Stimulated activated CD8-positive, alpha-beta memory T cell treated with anti-CD3 and anti-CD28 coated beads, Interleukin-4, amount 100 ng/mL, for 4 hours (primary cell): ENCODE results near the gene OR2B2.
"Not testable (repeated sequence)": the region's sequence is repeated elsewhere in the genome, so short reads cannot be mapped to it uniquely, and the experiment has no call there.

Experiments used
- DNase-seq, 2 donors: peaks; one replicate each; pipeline ENCODE4 v3.0.0-alpha.2; 2020; ENCODE audit warnings: low read depth in 2 of 2, low spot score in 1 of 2

OR2B2 gene

DNA sequence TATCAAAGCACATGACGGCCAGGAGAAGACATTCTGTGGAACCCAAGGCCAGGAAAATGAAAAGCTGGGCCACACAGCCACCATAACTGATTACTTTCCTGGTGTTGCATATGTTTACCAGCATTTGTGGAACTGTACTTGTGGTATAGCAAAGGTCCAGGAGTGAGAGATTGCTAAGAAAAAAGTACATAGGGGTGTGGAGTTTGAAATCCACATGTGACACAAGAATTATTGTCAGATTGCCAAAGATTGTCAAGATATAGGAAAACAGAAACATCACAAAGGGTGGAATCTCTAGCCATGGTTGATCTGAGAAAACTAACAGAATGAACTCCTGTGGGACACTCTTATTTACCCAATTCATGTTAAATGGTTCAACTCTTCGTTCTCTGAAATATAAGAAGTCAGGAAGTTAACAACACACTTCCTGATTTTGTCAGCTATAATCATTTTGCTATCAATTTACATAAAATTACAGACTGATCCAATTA lies at the start of gene OR2B2:
Gene OR2B2, minus strand, starts transcription at position 441 of the 491 bp plus-strand sequence. Its CDS starts 77 bp downstream, at position 364.
- no peak for DNase-seq

DNA sequence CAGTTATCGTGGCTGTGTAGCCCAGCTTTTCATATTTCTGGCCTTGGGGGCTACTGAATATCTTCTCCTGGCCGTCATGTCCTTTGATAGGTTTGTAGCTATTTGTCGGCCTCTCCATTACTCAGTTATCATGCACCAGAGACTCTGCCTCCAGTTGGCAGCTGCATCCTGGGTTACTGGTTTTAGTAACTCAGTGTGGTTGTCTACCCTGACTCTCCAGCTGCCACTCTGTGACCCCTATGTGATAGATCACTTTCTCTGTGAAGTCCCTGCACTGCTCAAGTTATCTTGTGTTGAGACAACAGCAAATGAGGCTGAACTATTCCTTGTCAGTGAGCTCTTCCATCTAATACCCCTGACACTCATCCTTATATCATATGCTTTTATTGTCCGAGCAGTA lies 45.3 kb upstream of the OR2B2 start:
- DNase-seq, result no peak

DNA sequence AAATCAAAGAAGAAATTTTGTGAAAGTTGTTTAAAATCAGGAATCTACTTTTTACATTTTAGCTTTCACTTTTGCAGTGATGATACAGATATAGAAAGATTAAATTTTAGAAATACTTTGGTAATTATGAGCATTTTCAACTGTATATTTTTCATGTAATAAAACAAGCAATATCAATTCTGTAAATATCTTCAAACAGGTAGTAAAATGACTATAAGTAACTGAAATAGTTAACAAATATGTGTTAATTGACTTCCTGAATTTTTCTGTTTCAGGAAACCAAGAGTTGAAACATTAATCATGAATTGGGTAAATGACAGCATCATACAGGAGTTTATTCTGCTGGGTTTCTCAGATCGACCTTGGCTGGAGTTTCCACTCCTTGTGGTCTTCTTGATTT lies 44.7 kb upstream of the OR2B2 start, which contains the start of gene OR2B6:
Gene OR2B6, plus strand, starts transcription at position 301 of the 400 bp plus-strand sequence. Its CDS starts 0 bp downstream, at position 301.
- no peak for DNase-seq

DNA sequence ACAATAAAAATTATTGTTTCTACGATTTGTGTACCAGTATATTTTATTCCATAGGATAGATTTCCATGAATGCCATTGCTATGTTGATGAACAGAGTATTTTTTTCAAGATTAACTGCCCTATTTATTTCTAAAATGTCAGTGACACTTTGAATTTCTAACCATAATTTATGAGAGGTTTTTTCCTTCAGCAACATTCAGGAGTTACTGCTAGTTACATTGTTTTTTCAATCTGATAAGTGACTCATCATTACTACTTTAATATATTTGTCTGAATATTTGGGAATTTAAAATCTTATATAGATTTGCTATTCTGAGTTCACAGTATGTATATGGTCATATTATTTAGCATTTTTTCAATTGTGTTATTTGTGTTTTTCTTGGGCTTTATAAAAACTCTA lies 38.8 kb upstream of the OR2B2 start:
- DNase-seq, result no peak

DNA sequence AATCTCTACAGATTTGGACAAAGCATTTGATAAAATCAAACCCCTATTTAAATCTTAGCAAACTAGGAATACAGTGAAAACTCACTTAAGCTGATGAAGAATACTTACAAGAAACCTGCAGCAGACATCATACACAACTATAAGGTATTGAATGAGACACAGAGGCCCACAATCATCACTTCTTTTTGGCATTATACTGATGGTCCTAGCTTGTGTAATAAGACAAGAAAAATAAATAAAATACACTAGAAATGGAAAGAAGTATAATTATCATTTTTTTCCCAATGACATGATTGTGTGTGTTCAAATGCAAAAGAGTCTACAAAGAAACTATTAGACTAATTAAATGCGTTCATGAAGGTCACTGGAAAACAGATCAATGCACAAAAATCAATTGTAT lies 36.0 kb upstream of the OR2B2 start:
- no peak for DNase-seq

DNA sequence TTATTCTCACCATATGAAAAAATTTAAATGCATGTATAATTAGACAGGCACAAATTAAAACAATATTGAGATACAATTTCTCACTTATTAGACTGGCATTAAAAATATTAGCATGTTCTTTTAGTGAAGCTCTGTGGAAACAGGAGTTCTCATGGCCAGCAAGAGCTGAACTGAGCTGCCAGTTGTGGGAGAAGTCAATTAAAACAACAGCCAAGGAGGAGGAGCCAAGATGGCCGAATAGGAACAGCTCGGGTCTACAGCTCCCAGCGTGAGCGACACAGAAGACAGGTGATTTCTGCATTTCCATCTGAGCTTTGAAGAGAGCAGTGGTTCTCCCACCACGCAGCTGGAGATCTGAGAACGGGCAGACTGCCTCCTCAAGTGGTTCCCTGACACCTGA lies 30.9 kb upstream of the OR2B2 start:
- not testable (repeated sequence) for DNase-seq

DNA sequence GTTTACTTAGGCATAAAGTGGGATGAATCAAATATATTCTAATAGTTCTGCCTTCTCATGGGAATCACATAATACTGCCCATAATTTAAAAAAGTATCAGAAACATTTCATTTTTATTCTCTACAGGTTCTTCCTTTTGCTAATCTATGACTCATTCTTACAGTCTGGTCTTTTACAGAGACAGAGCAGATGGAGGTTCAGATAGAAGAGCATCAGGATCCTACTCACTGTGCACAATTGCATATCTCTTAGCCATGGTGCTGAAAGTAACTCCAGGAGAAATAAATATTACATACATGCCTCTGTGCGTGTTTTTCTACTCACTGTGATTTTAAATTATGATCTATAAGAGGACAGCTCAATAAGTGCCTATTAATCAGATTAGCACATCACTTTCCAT lies 28.6 kb upstream of the OR2B2 start:
- no peak for DNase-seq

DNA sequence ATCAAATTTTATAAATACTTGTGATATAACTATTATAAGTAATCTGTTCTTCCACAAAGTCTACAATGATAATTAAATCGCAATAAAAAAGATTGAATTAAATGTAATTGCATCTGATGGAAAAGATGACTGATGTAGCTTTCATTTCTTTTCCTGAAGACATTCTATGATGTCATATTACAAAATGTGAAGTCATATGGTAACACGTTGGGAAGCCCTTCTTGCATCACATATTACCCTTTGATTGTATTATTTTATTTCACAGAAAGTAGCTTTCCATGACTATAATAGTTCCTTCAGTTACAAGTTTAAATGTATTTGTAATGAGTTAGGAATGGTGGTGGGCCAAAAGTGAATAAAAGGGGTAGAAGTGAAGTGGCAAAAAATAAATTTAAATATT lies 19.0 kb upstream of the OR2B2 start:
- no peak for DNase-seq

DNA sequence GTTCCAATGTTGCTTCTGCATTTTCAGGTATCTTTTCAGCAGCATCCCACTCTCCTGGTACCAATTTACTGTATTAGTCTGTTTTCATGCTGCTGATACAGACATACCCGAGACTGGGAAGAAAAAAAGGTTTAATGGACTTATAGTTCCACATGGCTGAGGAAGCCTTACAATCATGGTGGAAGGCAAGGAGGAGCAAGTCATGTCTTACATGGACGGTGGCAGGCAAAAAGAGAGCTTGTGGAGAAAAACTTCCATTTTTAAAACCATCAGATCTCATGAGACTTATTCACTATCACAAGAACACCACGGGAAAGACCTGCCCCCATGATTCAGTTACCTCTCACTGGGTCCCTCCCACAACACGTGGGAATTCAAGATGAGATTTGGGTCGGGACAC lies 17.7 kb upstream of the OR2B2 start:
- not testable (repeated sequence) for DNase-seq

DNA sequence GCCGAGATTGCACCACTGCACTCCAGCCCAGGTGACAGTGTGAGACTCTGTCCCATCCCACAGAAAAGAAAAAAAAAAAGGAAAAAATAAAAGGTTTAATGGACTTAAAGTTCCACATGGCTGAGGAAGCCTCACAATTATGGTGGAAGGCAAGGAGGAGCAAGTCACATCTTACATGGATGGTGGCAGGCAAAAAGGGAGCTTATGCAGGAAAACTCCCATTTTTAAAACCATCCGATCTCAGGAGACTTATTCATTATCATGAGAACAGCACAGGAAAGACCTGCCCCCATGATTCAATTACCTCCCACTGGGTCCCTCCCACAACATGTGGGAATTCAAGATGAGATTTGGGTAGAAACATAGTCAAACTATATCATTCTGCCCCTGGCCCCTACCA lies 15.8 kb upstream of the OR2B2 start:
- not testable (repeated sequence) for DNase-seq

DNA sequence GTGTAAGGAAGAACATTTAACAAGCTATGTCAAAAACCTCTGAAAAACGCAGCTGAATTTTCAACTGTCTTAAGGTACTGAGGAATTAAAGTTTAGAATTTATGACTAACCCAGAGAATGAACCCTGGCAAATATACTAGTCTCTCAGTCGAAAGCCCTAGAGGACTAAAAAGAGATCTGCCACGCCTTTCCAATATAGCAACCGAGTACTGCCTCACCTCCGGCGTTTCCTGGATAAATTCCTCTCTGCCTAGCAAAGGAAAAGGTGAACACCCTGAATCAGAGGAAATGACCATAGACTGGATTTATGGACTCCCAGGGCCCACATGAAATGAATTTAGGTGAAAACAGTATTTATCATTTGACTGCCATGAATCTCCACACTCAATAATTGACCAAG lies 12.0 kb upstream of the OR2B2 start:
- no peak for DNase-seq

DNA sequence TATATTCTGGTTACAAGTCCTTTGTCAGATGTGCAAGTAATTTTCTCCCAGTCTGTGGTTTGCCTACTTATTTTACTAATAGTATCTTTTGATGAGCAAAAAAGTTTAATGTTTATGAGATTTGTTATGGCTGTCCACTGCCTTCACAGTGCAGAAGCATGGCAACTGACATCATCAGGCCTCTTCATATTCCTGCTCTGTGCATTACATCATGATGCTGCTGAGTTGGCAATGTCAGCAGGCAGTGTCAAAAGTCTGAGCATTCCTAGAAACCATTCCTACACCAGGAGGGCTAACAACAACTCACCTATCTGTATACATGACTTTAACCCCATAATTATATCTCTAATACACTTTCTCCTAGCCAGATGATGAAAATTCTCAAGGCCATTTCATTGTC lies 10.8 kb upstream of the OR2B2 start:
- no peak for DNase-seq

DNA sequence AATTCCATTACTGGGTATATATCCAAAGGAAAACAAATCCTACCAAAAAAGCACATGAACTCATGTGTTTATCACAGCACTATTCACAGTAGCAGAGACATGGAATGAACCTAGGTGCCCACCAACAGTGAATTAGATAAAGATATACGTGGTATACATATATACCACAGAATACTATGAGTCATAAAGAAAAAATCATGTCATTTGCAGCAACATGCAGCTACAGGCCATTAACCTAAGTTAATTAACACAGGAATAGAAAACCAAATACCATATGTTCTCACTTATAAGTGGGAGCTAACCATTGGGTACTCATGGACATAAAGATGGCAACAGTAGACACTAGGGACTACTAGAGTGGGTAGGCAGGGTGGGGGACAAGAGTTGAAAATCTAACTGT lies 4.2 kb downstream of the OR2B2 start:
- DNase-seq, result no peak

DNA sequence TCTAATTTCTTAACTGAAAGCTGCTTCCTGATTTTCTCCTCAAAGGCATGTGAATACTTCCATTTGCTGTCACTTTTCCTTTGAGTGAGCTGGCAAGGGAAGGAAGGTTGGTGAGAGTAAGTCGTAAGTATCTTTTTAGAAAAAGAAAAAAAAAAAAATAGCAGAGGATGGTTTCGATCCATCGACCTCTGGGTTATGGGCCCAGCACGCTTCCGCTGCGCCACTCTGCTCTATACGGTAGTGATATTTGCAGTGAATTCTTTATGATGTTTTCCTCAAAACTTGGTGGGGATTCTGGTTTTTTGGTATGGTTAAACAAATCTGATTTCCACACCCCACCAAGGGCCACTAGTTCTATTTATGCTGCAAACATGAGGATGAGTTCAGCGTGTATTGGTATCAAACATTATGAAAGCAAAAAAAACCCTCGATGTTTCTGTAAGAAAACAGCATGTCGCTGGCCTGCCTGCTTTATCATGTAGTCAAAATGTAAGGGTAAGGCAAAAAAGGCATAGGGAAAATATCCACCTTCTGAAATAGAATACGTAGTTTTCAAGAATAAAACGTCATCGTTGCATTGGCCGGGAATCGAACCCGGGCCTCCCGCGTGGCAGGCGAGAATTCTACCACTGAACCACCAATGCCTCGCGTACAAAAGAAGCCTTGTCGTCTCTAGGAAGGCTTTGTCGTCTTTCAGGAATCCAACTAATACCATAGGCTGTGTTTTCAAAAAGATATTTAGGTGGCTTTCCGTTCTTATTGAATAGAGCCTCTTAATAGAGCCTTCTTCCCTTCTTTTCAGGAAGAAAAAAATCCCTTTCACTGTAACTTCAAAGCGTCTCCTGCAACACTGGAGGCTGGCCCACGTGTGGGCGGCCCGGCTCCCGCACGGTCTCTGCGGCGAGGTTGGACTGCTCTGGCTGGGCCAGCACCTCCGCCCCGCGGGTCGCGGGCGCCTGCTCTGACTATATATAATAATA lies 9.6 kb downstream of the OR2B2 start:
- peak; percentile 66 to 98 for DNase-seq

DNA sequence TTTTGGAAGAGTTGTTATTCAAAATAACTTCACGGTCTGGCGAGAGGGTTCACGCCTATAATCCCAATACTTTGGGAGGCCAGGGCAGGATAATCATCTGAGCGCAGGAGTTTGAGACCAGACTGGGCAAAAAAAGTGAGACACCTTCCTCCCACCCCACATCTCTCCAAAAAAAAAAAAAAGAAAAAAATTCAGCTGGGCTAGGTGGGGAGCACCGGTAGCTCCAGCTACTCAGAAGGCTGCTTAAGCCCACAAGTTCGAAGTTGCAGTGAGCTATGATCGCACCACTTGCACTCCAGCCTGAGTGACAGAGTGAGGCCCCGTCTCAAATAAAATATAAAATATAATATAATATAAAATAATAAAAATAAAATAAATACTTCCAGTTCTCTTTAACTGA lies 10.4 kb downstream of the OR2B2 start:
- DNase-seq, result no peak

DNA sequence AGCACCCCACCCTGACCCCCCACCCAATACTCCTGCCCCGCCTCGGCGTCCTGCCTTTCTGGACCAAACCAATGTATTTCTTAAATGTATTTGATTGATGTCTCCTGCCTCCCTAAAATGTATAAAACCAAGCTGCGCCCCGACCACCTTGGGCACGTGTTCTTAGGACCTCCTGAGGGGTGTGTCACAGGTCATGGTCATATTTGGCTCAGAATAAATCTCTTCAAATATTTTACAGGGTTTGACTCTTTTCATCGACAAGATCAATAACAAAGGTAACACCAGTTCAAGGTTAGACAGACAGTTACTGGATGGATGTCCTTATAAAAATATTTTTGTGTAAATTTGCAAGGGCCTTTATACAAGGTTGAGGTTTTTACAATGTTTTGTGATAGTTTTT lies 12.0 kb downstream of the OR2B2 start:
- DNase-seq, result not testable (repeated sequence)

DNA sequence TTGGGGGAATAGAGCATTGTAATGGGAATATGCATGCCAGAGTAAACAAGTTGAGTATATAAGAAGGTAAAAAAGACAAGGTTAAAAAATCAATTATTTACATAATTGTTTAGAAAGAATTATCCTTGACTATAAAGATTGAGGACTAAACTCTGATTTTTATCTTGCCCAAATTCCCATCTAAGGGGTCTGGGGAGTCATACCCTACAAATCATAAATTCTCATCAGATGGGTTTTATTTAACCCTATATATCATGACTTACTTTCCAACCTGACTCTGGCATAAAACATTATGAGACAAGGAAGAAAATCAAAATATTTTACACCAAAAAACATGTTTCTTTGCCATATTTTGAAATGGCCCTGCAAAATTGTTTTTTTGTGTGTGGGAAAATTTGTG lies 12.7 kb downstream of the OR2B2 start:
- no peak for DNase-seq

DNA sequence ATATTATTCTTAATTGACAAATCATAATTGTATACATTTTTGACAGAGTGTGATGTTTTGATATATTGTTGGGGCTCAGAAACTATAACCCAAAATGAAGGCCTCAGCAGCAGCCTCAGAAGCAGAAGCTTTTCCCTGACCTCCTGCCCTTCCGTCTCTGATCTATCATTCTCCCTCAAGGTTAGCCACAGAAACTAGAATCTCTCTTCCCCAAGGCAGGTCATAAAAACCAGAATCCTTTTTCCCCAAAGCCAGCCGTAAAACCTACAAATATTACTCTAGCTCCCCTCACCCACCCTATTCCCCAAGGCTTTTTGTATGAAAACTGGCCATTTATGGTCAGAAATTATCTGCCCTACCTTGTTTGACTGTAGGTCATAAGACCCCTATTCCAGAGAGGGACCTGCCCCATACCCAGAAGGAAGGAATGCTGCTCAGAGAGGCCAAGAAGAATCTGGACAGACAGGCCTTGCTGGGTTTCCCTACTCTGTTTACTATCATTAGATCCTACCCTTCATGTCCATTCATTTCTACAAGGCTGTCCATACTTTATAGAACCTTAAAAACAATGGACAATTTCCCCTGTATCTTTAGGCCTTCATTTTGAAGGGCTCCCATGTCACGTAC lies 14.5 kb downstream of the OR2B2 start:
- DNase-seq, result no peak

DNA sequence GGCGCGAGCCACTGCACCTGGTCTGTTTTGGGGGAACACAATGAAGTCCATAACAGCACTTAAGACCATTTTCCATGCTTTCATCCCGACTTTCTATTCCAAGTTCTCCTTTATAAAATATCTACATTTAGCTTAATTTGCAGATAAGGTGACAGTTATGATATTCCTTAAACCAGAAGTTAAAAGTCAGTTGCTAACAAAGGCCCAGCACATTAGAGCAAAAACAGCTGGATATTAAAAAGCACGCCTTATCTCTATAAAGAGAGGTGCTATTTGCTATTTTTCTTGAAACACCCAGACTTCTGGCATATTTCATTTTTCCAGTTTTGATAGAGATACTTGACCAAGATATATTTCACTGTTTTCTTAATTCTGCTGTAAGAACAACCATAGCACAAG lies 15.8 kb downstream of the OR2B2 start:
- DNase-seq, result no peak

DNA sequence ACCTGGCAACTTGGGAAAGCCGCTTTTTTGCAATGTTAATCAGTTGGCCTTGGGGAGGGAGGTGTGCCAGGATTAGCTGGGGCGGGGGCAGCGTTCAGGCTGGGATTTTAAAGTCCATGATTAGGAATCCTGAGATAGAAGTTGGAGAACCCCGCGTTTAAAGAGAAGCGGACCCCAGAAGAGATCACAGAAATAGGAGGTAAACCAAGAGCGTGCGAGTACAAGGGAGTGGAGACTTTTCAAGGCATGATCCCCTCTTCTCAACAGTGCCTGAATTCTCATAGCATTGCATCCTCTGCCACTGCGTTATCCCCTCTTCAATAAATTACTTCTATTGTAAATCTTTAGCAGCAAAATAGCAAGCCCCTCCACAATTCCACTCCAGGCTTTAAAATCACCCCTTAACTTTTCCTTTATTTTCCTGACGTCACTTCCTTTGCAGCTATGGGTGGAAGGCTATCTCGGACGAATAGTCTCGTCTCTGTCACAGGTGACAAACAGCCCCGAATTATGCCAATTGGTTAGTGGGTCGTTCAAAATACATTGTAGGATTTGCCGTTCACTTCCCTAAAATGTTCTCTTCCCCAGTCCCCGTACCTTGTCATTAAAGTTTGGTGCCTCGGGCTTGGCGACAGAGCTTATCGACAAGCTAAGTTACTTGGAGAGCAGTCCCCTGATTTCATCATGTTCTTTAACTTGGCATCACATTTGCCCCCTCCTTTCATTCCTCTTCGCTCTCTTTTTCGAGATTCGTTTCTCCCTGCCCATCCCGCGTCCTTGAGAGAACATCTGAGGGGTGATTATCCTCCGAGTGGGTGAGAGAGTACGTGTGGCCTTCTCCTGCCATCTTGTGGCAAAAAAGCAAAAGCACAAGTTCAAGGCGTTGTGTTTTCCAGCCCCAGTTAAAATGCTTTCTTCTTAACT lies 17.1 kb downstream of the OR2B2 start:
- DNase-seq, result no peak
